H1 (cell line): ENCODE results near the gene THAP12. TPM values are rescaled to one million over a fixed set of nuclear protein-coding genes. Genes with fewer than 3 reads are reported as not detected.

Experiments used
- CTCF ChIA-PET: fragments of 300-600 bp; sonication (Branson Sonifier 250); formaldehyde crosslinking; loops from one replicate; lab custom pipeline; 2021; ENCODE audit not compliant: partially characterized antibody; lab: Charles Lee
- POLR2A ChIA-PET: fragments of 300-600 bp; sonication (Branson Sonifier 250); formaldehyde crosslinking; loops from one replicate; lab custom pipeline; 2021; ENCODE audit warnings: inconsistent platforms; ENCODE audit not compliant: partially characterized antibody; lab: Charles Lee
- DNase-seq, 2 experiments: peaks; one replicate each; pipeline versions ENCODE4 v3.0.0 to v3.0.0-alpha.2; 2010 to 2022; ENCODE audit warnings: low spot score in 2 of 2, low read depth in 1 of 2, mixed read lengths in 1 of 2
- FAIRE-seq: peaks from 2 replicates; lab custom pipeline; 2011; peaks lifted over from hg19 to GRCh38; lab: Jason Lieb, UNC
- H2AFZ ChIP-seq: 2 replicates; pipeline ENCODE4 v1.8.1; 2012; ENCODE audit warnings: low read length, inconsistent platforms
- H2AK5ac ChIP-seq: 2 replicates; pipeline ENCODE4 v1.6.1; 2013; ENCODE audit warnings: low read depth, low read length
- H2BK120ac ChIP-seq: replicated peaks from 2 replicates; pipeline ENCODE3; 2013; ENCODE audit warnings: low read depth, low read length, inconsistent platforms
- H2BK12ac ChIP-seq: 2 replicates; pipeline ENCODE4 v1.6.1; 2013; ENCODE audit warnings: low read depth, low read length
- H2BK15ac ChIP-seq: 2 replicates; pipeline ENCODE4 v1.6.1; 2013; ENCODE audit warnings: low read length
- H2BK20ac ChIP-seq: 2 replicates; pipeline ENCODE4 v1.6.1; 2013; ENCODE audit warnings: low read length
- H2BK5ac ChIP-seq: 2 replicates; pipeline ENCODE4 v1.6.1; 2013; ENCODE audit warnings: low read depth, low read length
- H3K14ac ChIP-seq: 2 replicates; pipeline ENCODE4 v1.6.1; 2013; ENCODE audit warnings: inconsistent platforms; ENCODE audit not compliant: insufficient read length
- H3K18ac ChIP-seq: 2 replicates; pipeline ENCODE4 v1.6.1; 2013; ENCODE audit warnings: low read length; ENCODE audit errors: extremely low read depth
- H3K23ac ChIP-seq: 2 replicates; pipeline ENCODE4 v1.6.1; 2013; ENCODE audit warnings: inconsistent platforms; ENCODE audit not compliant: insufficient read length
- H3K23me2 ChIP-seq: 2 replicates; pipeline ENCODE4 v1.6.1; 2013; ENCODE audit warnings: low read depth, low read length
- H3K27ac ChIP-seq: 2 replicates; pipeline ENCODE4 v1.6.1; 2011; ENCODE audit warnings: low read depth, low read length, inconsistent platforms
- H3K27me3 ChIP-seq, 4 experiments: replicated peaks in 1 of 4; 1 replicate in 1 of 4; 2 replicates in 3 of 4; pipeline versions ENCODE4 v1.6.1 to v1.8.1; 2011 to 2013; ENCODE audit warnings: low read length in 3 of 4, mild to moderate bottlenecking in 3 of 4, inconsistent platforms in 2 of 4, mixed read lengths in 2 of 4, moderate library complexity in 1 of 4; ENCODE audit not compliant: control insufficient read depth in 3 of 4, insufficient read depth in 3 of 4; ENCODE audit errors: extremely low read depth in 1 of 4
- H3K36me3 ChIP-seq, 4 experiments: 2 replicates each; pipeline versions ENCODE4 v1.6.1 to v1.8.1; 2011 to 2013; ENCODE audit warnings: mild to moderate bottlenecking in 4 of 4, low read length in 3 of 4, moderate library complexity in 2 of 4, control low read depth in 1 of 4, inconsistent platforms in 1 of 4; ENCODE audit not compliant: insufficient read depth in 4 of 4, control insufficient read depth in 2 of 4
- H3K4ac ChIP-seq: replicated peaks from 2 replicates; pipeline ENCODE3; 2013; ENCODE audit warnings: low read length, low read depth, mixed read lengths, inconsistent platforms; ENCODE audit not compliant: insufficient read length
- H3K4me1 ChIP-seq, 4 experiments: replicated peaks in 1 of 4; 1 replicate in 1 of 4; 2 replicates in 3 of 4; pipeline versions ENCODE4 v1.6.1 to v1.8.1; 2011 to 2013; ENCODE audit warnings: low read length in 3 of 4, inconsistent platforms in 2 of 4, mixed read lengths in 1 of 4; ENCODE audit not compliant: insufficient read depth in 4 of 4, control insufficient read depth in 3 of 4
- H3K4me2 ChIP-seq, 2 experiments: 2 replicates each; pipeline versions ENCODE4 v1.6.1 to v1.8.1; 2011 to 2013; ENCODE audit warnings: low read depth in 2 of 2, low read length in 2 of 2, control low read depth in 1 of 2, inconsistent platforms in 1 of 2, mild to moderate bottlenecking in 1 of 2; ENCODE audit not compliant: insufficient read depth in 1 of 2
- H3K4me3 ChIP-seq, 4 experiments: fragments of 200-600, 300-600 bp in 1 of 4; sonication (generic), shearing (Covaris generic), sonication (Bioruptor Twin) in 1 of 4; 2 replicates each; pipeline versions ENCODE4 v1.5.1 to v1.8.1; 2011 to 2016; ENCODE audit warnings: low read length in 4 of 4, low read depth in 3 of 4, control low read depth in 2 of 4, inconsistent platforms in 2 of 4, mild to moderate bottlenecking in 2 of 4, mixed read lengths in 1 of 4, moderate library complexity in 1 of 4; ENCODE audit not compliant: insufficient read depth in 2 of 4; ENCODE audit errors: extremely low read depth in 1 of 4
- H3K56ac ChIP-seq: replicated peaks from 2 replicates; pipeline ENCODE3; 2013; ENCODE audit warnings: low read depth, mild to moderate bottlenecking, mixed read lengths, low read length, inconsistent platforms; ENCODE audit not compliant: insufficient read length
- H3K79me1 ChIP-seq: 2 replicates; pipeline ENCODE4 v1.6.1; 2013; ENCODE audit warnings: low read depth, low read length, control low read depth
- H3K79me2 ChIP-seq, 2 experiments: 2 replicates each; pipeline versions ENCODE4 v1.6.1 to v1.8.1; 2012 to 2013; ENCODE audit warnings: low read length in 2 of 2, mild to moderate bottlenecking in 2 of 2, inconsistent platforms in 1 of 2; ENCODE audit not compliant: insufficient read depth in 2 of 2, control insufficient read depth in 1 of 2
- H3K9ac ChIP-seq, 4 experiments: replicated peaks in 1 of 4; 1 replicate in 1 of 4; 2 replicates in 3 of 4; pipeline versions ENCODE4 v1.6.1 to v1.8.1; 2011 to 2013; ENCODE audit warnings: low read depth in 3 of 4, low read length in 3 of 4, control low read depth in 2 of 4, mild to moderate bottlenecking in 2 of 4, moderate library complexity in 2 of 4, inconsistent platforms in 1 of 4; ENCODE audit errors: extremely low read depth in 1 of 4
- H3K9me3 ChIP-seq, 2 experiments: 2 replicates each; pipeline versions ENCODE4 v1.6.1 to v1.8.1; 2012 to 2013; ENCODE audit warnings: mild to moderate bottlenecking in 2 of 2, moderate library complexity in 2 of 2, control low read depth in 1 of 2, inconsistent platforms in 1 of 2, low read depth in 1 of 2, low read length in 1 of 2, mixed read lengths in 1 of 2; ENCODE audit not compliant: insufficient read depth in 2 of 2
- H4K20me1 ChIP-seq, 2 experiments: replicated peaks in 1 of 2; 2 replicates each; pipeline versions ENCODE3 to v1.8.1; 2011 to 2013; ENCODE audit warnings: inconsistent platforms in 2 of 2, low read length in 2 of 2, mild to moderate bottlenecking in 1 of 2; ENCODE audit not compliant: insufficient read depth in 2 of 2, control insufficient read depth in 1 of 2
- H4K5ac ChIP-seq: 2 replicates; pipeline ENCODE4 v1.6.1; 2013; ENCODE audit warnings: low read length, low read depth, mixed read lengths, inconsistent platforms; ENCODE audit not compliant: insufficient read length
- H4K8ac ChIP-seq: 2 replicates; pipeline ENCODE4 v1.8.0; 2013; ENCODE audit warnings: mild to moderate bottlenecking, moderate library complexity, low read length, inconsistent platforms; ENCODE audit not compliant: insufficient read depth; ENCODE audit errors: extremely low read depth
- H4K91ac ChIP-seq: replicated peaks from 2 replicates; pipeline ENCODE3; 2013; ENCODE audit warnings: low read length, mixed read lengths, inconsistent platforms; ENCODE audit not compliant: insufficient read length
- HDAC6 ChIP-seq: IDR thresholded peaks from one replicate; pipeline ENCODE4 v1.7.1; 2012; ENCODE audit warnings: low read depth, mild to moderate bottlenecking, inconsistent platforms, low read length, moderate library complexity
- RAD21 ChIP-seq, 2 experiments: IDR thresholded peaks in 1 of 2; conservative IDR thresholded peaks in 1 of 2; 2 replicates each; pipeline ENCODE4 v1.6.1; 2011; ENCODE audit warnings: low read depth in 2 of 2, low read length in 2 of 2, improper control_type of control experiment in 1 of 2, inconsistent platforms in 1 of 2, mild to moderate bottlenecking in 1 of 2, moderate library complexity in 1 of 2
- RBBP5 ChIP-seq: IDR thresholded peaks from 2 replicates; pipeline ENCODE4 v1.7.1; 2012; ENCODE audit warnings: low read depth, mild to moderate bottlenecking, inconsistent platforms, low read length, moderate library complexity, borderline replicate concordance
- SAP30 ChIP-seq: fragments of 300-600 bp; sonication (generic); IDR thresholded peaks from 2 replicates; pipeline ENCODE4 v1.7.1; 2012; ENCODE audit warnings: low read length, moderate library complexity, mild to moderate bottlenecking, inconsistent platforms; ENCODE audit not compliant: insufficient read depth, insufficient replicate concordance
- SRF ChIP-seq: IDR thresholded peaks from 2 replicates; pipeline ENCODE4 v1.6.1; 2011; ENCODE audit warnings: mild to moderate bottlenecking, low read depth, low read length, moderate library complexity
- SUZ12 ChIP-seq: fragments of 200-600 bp; sonication (generic); IDR thresholded peaks from 2 replicates; pipeline ENCODE4 v1.6.1; 2012; ENCODE audit warnings: mild to moderate bottlenecking, inconsistent platforms, low read length, moderate library complexity, mixed read lengths
- WGBS, 2 experiments: shearing (Covaris generic) in 1 of 2; methylation state at CpG; one replicate each; pipeline versions ENCODE4 v1.1.6 to v1.1.7; 2013 to 2015; ENCODE audit warnings: low lambda C conversion rate in 2 of 2, mixed read lengths in 2 of 2, inconsistent platforms in 1 of 2, low coverage in 1 of 2, missing lambda C conversion rate in 1 of 2; ENCODE audit not compliant: insufficient replicate concordance in 2 of 2, insufficient coverage in 1 of 2, insufficient read length in 1 of 2; ENCODE audit errors: extremely low coverage in 1 of 2, missing lambda C conversion rate in 1 of 2; 5-methylcytosine and 5-hydroxymethylcytosine counted together
- polyA plus RNA-seq, 7 experiments: library from polyadenylated mRNA; depleted of rRNA in 3 of 7; stranded (reverse) in 5 of 7; unstranded in 2 of 7; fragments of >200 nt in 5 of 7; fragments of 200-250 nt in 2 of 7; gene quantifications; 1 replicate in 5 of 7; 2 replicates in 1 of 7; 4 replicates in 1 of 7; pipeline versions ENCODE4 v1.2.1 to v1.2.3, GENCODE V29; 2011 to 2013; ENCODE audit warnings: missing spikeins in 2 of 7, mixed read lengths in 2 of 7
- total RNA-seq: library from RNA; stranded (reverse); fragmentation: NEBNext Ultra II Directional; extraction: Animal tissue kit (Norgen Biotek cat#: 25700); gene quantifications from 2 replicates; pipeline ENCODE4 v1.2.1, GENCODE V29; 2021

THAP12 gene
- total and polyA plus RNA-seq, 2 of the 8 experiments (the other 6 are each of a cell fraction or from before 2014, with no cell fraction given): 12.0 to 39.9 TPM

GRCh38 chr11:76302996-76303395 is 77.9 kb downstream of the THAP12 start:
- CTCF ChIA-PET: interaction anchor here (0.6 to 9.3 kb wide), 8 partner anchors 11 to 395 kb away, joined by 3 to 55 read pairs (median 4); no protein-coding TSS in a partner anchor
- Histone ChIP-seq H4K20me1 (no peaks in the 10 kb centered on the region), H3K27me3 (no peaks in the 10 kb centered on the region), H3K18ac (no peak overlapping the region), H4K91ac (no peak overlapping the region), H2BK12ac (no peak overlapping the region), H2BK5ac (no peak overlapping the region), H3K4me1 (peaks cover 0 to 2% (median under 1%) of the 10 kb centered on the region in 4 experiments; a peak in 4 of 7 replicates), H3K79me2 (no peaks in the 10 kb centered on the region), H2BK15ac (no peak overlapping the region), H3K9me3 (no peaks in the 10 kb centered on the region), H3K14ac (no peak overlapping the region), H2AFZ (no peak overlapping the region), H2BK120ac (no peak overlapping the region), H4K5ac (no peak overlapping the region), H3K56ac (no peak overlapping the region), H3K36me3 (no peaks in the 10 kb centered on the region), H3K4me3 (no peak overlapping the region), H3K79me1 (no peaks in the 10 kb centered on the region), H3K27ac (no peak overlapping the region), H2BK20ac (no peak overlapping the region), H3K4me2 (no peak overlapping the region), H3K4ac (no peak overlapping the region), H4K8ac (no peak overlapping the region), H3K23me2 (no peaks in the 10 kb centered on the region), H2AK5ac (no peak overlapping the region), H3K9ac (no peak overlapping the region), H3K23ac (no peak overlapping the region)
- DNase-seq (no peak), FAIRE-seq (no peak)
- POLR2A ChIA-PET: interaction anchor here (1.2 kb wide), 1 partner anchor 68 kb away, joined by 3 read pairs; no protein-coding TSS in a partner anchor
- TF ChIP-seq SAP30 (no peak), SUZ12 (no peak), SRF (no peak), HDAC6 (no peak), RBBP5 (no peak), RAD21 (IDR thresholded peaks at IDR 0.05 in 1 of 2, conservative IDR thresholded peaks at IDR 0.05 in 1 of 2; ENCODE audit: low read depth in 2 of 2, low read length in 2 of 2) (no peak)
- 93% methylated on average over 3 of the region's 3 CpGs; no CpG with 5 or more reads in 1 of the 2 experiments for WGBS, 2 experiments
